Epithelial cell of esophagus (primary cell): ENCODE data around the gene AFF1.

Experiments used
- DNase-seq: peaks from one replicate; pipeline ENCODE4 v3.0.0; 2010; ENCODE audit warnings: low read depth
- H3K4me3 ChIP-seq: 2 replicates; pipeline ENCODE4 v1.5.1; 2011; ENCODE audit warnings: mild to moderate bottlenecking, low read length, control low read depth
- TF ChIP-seq, protein P1 (sequence below): IDR thresholded peaks from 2 replicates; pipeline ENCODE4 v1.5.1; 2011; ENCODE audit warnings: low read depth, mild to moderate bottlenecking, low read length, control low read depth, inconsistent platforms; ENCODE audit not compliant: insufficient read depth; ENCODE audit errors: missing control alignments

The AFF1 gene

DNA sequence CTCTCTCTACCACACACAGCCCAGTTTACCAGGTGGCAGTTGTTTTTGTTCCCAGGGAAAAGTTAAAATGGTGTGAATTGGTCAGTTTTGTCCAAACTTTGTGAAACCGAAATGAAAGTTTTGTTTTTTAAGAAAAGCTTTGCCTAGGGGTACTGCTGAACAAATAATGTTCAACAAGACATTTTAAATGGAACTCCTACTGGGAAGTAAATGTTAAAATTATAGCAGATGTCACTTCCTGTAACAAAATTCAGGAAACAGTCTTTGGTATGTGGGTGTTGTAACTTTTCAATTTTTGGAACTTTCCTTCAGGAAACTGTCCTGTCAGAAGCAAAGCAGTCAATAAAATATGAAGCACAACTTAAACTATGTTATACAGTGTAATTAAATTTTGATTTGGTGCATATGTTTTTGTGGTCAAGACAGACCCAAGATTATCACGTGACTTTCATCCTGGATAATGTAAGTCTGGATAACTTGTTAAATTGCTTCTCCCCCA lies 79.5 kb downstream of the AFF1 start:
- H3K4me3 ChIP-seq: no peak overlapping the region
- TF ChIP-seq, protein P1, sequence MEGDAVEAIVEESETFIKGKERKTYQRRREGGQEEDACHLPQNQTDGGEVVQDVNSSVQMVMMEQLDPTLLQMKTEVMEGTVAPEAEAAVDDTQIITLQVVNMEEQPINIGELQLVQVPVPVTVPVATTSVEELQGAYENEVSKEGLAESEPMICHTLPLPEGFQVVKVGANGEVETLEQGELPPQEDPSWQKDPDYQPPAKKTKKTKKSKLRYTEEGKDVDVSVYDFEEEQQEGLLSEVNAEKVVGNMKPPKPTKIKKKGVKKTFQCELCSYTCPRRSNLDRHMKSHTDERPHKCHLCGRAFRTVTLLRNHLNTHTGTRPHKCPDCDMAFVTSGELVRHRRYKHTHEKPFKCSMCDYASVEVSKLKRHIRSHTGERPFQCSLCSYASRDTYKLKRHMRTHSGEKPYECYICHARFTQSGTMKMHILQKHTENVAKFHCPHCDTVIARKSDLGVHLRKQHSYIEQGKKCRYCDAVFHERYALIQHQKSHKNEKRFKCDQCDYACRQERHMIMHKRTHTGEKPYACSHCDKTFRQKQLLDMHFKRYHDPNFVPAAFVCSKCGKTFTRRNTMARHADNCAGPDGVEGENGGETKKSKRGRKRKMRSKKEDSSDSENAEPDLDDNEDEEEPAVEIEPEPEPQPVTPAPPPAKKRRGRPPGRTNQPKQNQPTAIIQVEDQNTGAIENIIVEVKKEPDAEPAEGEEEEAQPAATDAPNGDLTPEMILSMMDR: no peak
- no peak for DNase-seq

DNA sequence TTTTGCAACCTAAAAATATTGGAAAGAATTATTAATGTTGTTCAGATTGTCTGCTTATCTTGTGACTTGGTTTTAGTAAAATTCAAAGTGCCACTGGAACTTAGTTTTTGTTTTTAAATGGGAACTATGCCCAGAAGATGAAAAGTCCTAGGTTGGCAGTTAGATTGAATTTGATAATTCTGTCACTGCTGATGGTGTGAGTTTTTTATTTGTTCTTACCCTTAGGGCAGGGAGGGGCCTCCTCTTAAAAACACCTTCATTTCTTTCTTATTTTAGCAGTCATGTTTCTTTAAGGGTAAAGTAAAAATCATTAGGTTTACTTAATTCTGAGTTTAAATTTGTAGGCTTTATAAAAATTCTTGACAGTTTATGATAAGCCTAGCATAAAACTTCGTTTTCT lies 80.6 kb downstream of the AFF1 start:
- TF ChIP-seq, protein P1: no peak
- H3K4me3 ChIP-seq: no peak overlapping the region
- DNase-seq: no peak

DNA sequence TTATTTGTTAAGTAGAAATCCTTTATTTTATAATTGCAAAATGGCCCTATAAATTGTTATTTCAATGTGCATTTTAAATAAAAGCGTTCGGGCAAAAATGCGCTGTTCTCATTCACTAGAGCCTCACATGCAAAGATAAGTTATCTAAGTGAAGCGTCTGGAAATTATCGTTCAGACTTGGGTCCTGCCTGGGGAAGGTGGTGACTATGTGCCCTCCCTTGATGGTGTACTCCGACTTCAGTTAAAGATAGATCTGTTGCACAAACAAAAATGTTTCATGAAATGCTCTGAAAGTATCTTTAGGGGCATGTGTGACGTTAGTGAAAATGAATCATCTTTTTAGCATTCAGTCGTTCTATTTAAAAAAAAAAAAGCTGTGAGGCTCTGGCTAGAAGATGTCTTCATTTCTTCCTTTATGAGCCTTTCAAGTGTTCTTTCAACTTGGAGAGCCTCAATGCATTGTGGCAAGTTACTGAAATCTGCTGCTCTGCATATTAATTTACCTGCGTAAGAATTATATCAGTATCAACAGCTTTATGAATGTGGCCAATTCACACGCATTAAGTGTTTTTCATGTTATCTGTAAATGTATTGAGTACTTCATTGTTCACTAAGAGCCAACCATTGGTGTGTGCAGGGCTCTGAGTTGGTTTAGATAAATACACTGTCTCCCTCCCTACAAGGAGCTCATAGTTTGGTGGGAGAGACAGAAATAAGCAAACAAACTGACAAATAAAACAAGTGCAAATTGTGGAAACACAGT lies 83.0 kb downstream of the AFF1 start:
- no peak for DNase-seq
- H3K4me3 ChIP-seq: no peak overlapping the region
- TF ChIP-seq, protein P1: no peak

DNA sequence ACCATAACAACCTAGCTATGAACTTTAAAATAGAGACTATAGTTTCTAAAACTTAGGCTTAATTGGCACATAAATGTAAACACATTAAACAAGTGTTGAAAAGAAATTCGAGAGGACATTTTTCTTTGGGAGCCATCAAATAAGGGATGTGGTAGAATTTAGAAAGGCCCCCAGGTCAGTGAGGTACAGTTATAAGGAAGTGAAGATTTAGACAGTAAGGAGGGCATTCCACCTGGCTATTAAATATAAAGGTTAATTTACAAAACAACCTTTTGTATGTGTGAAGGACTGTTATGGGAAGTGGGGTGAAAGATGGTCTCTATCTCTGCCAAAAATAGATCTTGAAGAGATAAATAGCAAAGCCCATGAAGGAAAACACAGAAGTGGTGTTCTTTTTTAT lies 83.9 kb downstream of the AFF1 start:
- H3K4me3 ChIP-seq: no peak overlapping the region
- DNase-seq: no peak
- TF ChIP-seq, protein P1: no peak

DNA sequence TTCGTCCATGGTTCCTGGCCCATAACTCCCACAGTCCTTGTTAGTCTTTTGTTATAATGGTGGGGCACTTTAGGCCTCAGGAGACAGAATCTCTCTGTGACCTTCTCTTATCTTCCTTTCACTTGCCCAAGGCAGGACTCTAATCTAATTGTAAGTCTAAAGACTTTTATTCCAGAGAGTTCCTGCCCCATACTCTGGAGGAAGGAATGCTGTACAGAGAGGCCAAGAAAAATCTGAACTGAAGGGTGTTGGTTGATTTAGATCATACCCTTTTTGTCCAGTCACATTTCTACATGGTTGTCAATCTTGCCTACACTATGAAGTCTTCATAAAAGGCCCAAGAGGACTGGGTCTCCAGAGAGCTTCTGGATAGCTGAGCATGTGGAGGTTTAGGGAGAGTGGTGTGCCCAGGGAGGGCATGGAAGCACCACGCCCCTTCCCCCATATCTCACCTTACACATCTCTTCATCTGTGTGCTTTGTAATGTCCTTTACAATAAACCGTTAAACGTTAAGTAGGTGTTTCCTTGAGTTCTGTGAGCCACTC lies 84.5 kb downstream of the AFF1 start:
- TF ChIP-seq, protein P1: no peak
- no peak overlapping the region for H3K4me3 ChIP-seq

DNA sequence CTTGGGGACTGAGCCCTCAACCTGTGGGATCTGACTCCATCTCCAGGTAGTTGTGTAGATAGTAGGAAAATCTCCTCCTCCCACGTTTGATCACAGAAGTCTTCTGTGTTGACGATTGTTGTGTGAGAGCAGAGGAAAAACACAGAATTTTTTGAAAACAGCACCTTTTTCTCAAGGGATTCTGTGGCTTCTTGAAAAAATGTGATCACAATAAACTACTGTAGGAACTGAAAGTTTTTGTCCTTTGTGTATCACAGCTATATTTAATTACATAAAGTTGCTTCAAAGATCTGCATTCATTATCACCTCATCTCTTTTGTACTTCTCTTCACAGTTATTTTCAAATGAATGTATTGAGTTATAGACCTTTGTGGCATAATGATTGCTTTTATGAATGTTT lies 85.1 kb downstream of the AFF1 start:
- TF ChIP-seq, protein P1: no peak
- no peak overlapping the region for H3K4me3 ChIP-seq
- no peak for DNase-seq

More for the DNA sequence above, 84.5 kb downstream of the AFF1 start:
- no peak for DNase-seq
